DND-41 (cell line): ENCODE data around the gene CHN2.

Experiments used
- ATAC-seq: fragments of 200-7000 bp; cut with Tn5 transposase; 3 replicates; pipeline ENCODE4 v1.9.1; 2021; ENCODE audit warnings: low read depth; ENCODE audit not compliant: insufficient read depth
- DNase-seq: peaks from one replicate; pipeline ENCODE4 v3.0.0-alpha.2; 2020
- H2AFZ ChIP-seq: 2 replicates; pipeline ENCODE4 v1.6.0; 2012; ENCODE audit warnings: low read depth, low read length
- H3K27ac ChIP-seq: 2 replicates; pipeline ENCODE4 v1.5.1; 2012; ENCODE audit warnings: low read length, inconsistent platforms
- H3K27me3 ChIP-seq: fragments of 200-600 bp; sonication (generic); 2 replicates; pipeline ENCODE4 v1.6.0; 2012; ENCODE audit warnings: low read length, mild to moderate bottlenecking, inconsistent platforms; ENCODE audit not compliant: insufficient read depth, poor library complexity
- H3K36me3 ChIP-seq: 2 replicates; pipeline ENCODE4 v1.5.1; 2012; ENCODE audit warnings: low read length, inconsistent platforms; ENCODE audit not compliant: insufficient read depth
- H3K4me1 ChIP-seq: 2 replicates; pipeline ENCODE4 v1.5.1; 2012; ENCODE audit warnings: mild to moderate bottlenecking, low read length; ENCODE audit not compliant: insufficient read depth
- H3K4me2 ChIP-seq: 2 replicates; pipeline ENCODE4 v1.6.0; 2012; ENCODE audit warnings: mild to moderate bottlenecking, moderate library complexity, low read length, inconsistent platforms; ENCODE audit not compliant: insufficient read depth
- H3K4me3 ChIP-seq, 2 experiments: fragments of 200-600 bp in 1 of 2; shearing (Covaris generic) in 1 of 2; 2 replicates each; pipeline ENCODE4 v1.5.1; 2012 to 2016; ENCODE audit warnings: inconsistent platforms in 2 of 2, low read length in 2 of 2, mild to moderate bottlenecking in 2 of 2, low read depth in 1 of 2, moderate library complexity in 1 of 2
- H3K79me2 ChIP-seq: 2 replicates; pipeline ENCODE4 v1.6.0; 2012; ENCODE audit warnings: low read length, inconsistent platforms; ENCODE audit not compliant: insufficient read depth
- H3K9ac ChIP-seq: 2 replicates; pipeline ENCODE4 v1.6.0; 2012; ENCODE audit warnings: low read depth, mild to moderate bottlenecking, inconsistent platforms, low read length, moderate library complexity
- H3K9me3 ChIP-seq: 2 replicates; pipeline ENCODE4 v1.5.1; 2012; ENCODE audit warnings: low read length, moderate library complexity, mild to moderate bottlenecking, inconsistent platforms; ENCODE audit not compliant: insufficient read depth, severe bottlenecking
- H4K20me1 ChIP-seq: 2 replicates; pipeline ENCODE4 v1.6.0; 2012; ENCODE audit warnings: low read length; ENCODE audit not compliant: insufficient read depth
- EZH2 ChIP-seq: IDR thresholded peaks from 3 replicates; pipeline ENCODE4 v1.6.1; 2012; ENCODE audit warnings: borderline replicate concordance, low read depth, mild to moderate bottlenecking, moderate library complexity, low read length, inconsistent platforms; ENCODE audit not compliant: severe bottlenecking
- TF ChIP-seq, protein P1 (sequence below): IDR thresholded peaks from 2 replicates; pipeline ENCODE4 v1.5.1; 2012; ENCODE audit warnings: borderline replicate concordance, low read length, moderate library complexity, mild to moderate bottlenecking; ENCODE audit not compliant: poor library complexity, severe bottlenecking; ENCODE audit errors: extremely low read depth

The CHN2 gene

DNA sequence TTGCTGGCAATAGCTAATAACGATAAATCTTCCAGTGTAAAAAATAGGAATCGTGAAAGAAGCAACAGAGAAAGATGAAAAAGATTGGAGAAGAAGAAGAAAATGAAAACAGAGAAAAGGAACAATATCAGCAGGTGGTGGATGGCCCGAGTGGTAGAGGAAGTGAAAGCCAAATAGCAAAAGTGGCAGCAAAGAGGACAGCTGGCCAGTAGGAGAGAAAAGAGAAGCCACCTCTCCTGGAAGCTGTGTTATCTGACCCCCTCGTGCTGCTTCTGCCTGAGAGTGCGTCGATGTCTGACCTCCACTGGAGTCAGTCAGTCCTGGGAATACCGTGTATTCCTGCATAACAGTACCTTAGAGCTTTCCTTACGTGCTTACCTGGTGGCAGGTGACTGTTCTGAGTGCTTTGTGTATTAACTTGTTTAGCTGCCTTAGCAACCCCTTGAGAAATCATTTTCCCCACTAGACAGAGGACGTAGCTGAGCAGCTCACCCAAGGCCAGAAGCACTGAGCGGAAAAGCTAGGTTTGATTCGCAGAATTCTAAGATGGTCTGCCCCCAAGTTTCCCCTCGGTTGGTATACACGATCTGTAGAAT lies 88.3 kb downstream of the CHN2 start:
- peaks cover 16% of the 10 kb centered on the region for H3K4me1 ChIP-seq
- no peaks in the 10 kb centered on the region for H3K27me3 ChIP-seq
- H3K9me3 ChIP-seq: no peaks in the 10 kb centered on the region
- peaks cover 3% of the 10 kb centered on the region; the same call in 1 of the 2 replicates for H4K20me1 ChIP-seq
- H2AFZ ChIP-seq: no peak overlapping the region
- ATAC-seq (no peak), DNase-seq (no peak)
- H3K9ac ChIP-seq: no peak overlapping the region
- H3K36me3 ChIP-seq: no peaks in the 10 kb centered on the region
- no peaks in the 10 kb centered on the region for H3K79me2 ChIP-seq
- H3K27ac ChIP-seq: no peak overlapping the region
- no peak overlapping the region for H3K4me3 ChIP-seq
- TF ChIP-seq, protein P1, sequence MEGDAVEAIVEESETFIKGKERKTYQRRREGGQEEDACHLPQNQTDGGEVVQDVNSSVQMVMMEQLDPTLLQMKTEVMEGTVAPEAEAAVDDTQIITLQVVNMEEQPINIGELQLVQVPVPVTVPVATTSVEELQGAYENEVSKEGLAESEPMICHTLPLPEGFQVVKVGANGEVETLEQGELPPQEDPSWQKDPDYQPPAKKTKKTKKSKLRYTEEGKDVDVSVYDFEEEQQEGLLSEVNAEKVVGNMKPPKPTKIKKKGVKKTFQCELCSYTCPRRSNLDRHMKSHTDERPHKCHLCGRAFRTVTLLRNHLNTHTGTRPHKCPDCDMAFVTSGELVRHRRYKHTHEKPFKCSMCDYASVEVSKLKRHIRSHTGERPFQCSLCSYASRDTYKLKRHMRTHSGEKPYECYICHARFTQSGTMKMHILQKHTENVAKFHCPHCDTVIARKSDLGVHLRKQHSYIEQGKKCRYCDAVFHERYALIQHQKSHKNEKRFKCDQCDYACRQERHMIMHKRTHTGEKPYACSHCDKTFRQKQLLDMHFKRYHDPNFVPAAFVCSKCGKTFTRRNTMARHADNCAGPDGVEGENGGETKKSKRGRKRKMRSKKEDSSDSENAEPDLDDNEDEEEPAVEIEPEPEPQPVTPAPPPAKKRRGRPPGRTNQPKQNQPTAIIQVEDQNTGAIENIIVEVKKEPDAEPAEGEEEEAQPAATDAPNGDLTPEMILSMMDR: no peak
- TF ChIP-seq EZH2: no peak
- H3K4me2 ChIP-seq: no peak overlapping the region

DNA sequence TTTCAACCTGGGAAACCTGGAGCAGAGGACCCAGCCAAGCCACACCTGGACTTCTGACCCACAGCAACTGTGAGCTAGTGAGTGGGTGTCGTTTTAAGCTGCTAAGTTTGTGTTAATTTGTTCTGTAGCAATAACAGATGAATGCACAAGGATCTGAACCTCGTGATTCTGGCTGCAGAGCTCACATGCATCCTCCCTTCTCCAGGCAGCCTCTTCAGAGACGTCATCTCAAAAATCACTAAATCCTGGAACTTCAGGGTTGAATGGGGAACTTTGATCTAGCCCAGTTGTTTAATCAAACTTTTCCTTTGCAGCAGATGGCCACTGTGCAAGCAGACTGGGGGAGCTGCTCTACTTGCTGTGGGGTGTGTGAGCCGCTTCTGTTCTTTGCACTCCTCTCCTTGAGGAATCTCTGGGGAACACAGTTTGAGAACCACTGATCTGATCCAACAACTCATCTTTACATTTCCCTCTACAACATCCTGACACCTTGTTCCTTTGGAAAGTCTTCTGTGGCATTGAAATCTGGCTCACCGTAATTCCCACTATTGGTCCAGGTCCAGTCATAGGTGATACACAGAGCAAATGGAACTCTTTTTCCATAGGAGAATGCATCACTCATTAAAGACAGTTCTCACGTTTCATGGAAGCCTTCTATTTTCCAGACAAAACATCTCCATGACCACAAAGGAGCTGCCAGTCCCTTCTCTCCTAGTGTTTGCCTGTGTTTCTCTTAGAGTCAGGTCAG lies 90.3 kb downstream of the CHN2 start:
- no peak for TF ChIP-seq EZH2
- TF ChIP-seq, protein P1: no peak
- H3K36me3 ChIP-seq: no peaks in the 10 kb centered on the region
- DNase-seq (no peak), ATAC-seq (peak; percentile 7; the same call in 1 of the 3 replicates)
- H3K4me1 ChIP-seq: peaks cover 19% of the 10 kb centered on the region
- no peaks in the 10 kb centered on the region for H3K9me3 ChIP-seq
- H3K9ac ChIP-seq: no peak overlapping the region
- no peak overlapping the region for H2AFZ ChIP-seq
- H3K79me2 ChIP-seq: no peaks in the 10 kb centered on the region
- no peak overlapping the region for H3K4me3 ChIP-seq
- no peak overlapping the region for H3K27ac ChIP-seq
- H3K27me3 ChIP-seq: no peaks in the 10 kb centered on the region
- peaks cover 3% of the 10 kb centered on the region; the same call in 1 of the 2 replicates for H4K20me1 ChIP-seq
- H3K4me2 ChIP-seq: no peak overlapping the region

DNA sequence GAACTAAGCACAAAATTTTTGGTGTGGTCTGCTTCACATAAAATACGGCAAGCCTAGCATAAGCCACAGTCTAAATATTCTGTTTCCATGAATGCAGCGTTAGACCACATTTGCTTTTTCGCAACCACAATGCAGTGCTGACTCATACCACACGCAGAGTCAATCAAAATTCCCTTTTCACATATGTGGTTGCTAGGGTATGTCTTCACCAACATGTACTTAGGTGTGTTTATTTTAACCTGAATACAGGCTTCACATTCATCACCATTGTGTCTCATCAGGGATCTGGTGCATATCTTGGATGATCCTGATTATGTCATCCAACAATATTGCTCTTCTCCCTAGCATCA lies 90.8 kb downstream of the CHN2 start:
- Histone ChIP-seq H3K9ac (no peak overlapping the region), H2AFZ (no peak overlapping the region), H3K9me3 (no peaks in the 10 kb centered on the region), H3K79me2 (no peaks in the 10 kb centered on the region), H3K4me2 (no peak overlapping the region), H4K20me1 (peaks cover 3% of the 10 kb centered on the region; the same call in 1 of the 2 replicates), H3K4me3 (no peak overlapping the region), H3K27ac (no peak overlapping the region), H3K27me3 (no peaks in the 10 kb centered on the region), H3K4me1 (peaks cover 19% of the 10 kb centered on the region), H3K36me3 (no peaks in the 10 kb centered on the region)
- ATAC-seq (peak; percentile 95), DNase-seq (peak; percentile 66)
- TF ChIP-seq, protein P1: no peak
- no peak for TF ChIP-seq EZH2
